Activated T-cell treated with anti-CD3 and anti-CD28 coated beads, Interleukin-2, amount 50 U/mL, for 72 hours (primary cell): ENCODE measurements around the gene SLIT3. TPM values are rescaled to one million over a fixed set of nuclear protein-coding genes. Genes with fewer than 3 reads are reported as not detected.

Source experiments
- ATAC-seq, 2 donors: fragments of 150-1000 bp; cut with Tn5 transposase; replicated peaks in 1 of 2; 2 replicates each; pipeline ENCODE4 v1.10.0; 2021; ENCODE audit warnings: moderate library complexity in 2 of 2, mild to moderate bottlenecking in 1 of 2
- DNase-seq, 2 donors: peaks; one replicate each; pipeline ENCODE4 v3.0.0; 2021 to 2022; ENCODE audit warnings: mixed read lengths in 1 of 2
- H3K27ac Mint-ChIP-seq: one replicate; pipeline ENCODE4 v1.8.0; 2022; ENCODE audit warnings: mild to moderate bottlenecking, moderate library complexity, mixed read lengths
- H3K27me3 Mint-ChIP-seq: one replicate; pipeline ENCODE4 v1.8.0; 2022; ENCODE audit warnings: low read depth, mixed read lengths
- H3K36me3 Mint-ChIP-seq, 2 donors: one replicate each; pipeline ENCODE4 v1.8.0; 2022; ENCODE audit warnings: mixed read lengths in 2 of 2, mild to moderate bottlenecking in 1 of 2; ENCODE audit not compliant: insufficient read depth in 2 of 2
- H3K4me1 Mint-ChIP-seq: one replicate; pipeline ENCODE4 v1.8.0; 2022; ENCODE audit warnings: low read depth, mixed read lengths
- H3K4me3 Mint-ChIP-seq, 2 donors: one replicate each; pipeline ENCODE4 v1.8.0; 2022; ENCODE audit warnings: mild to moderate bottlenecking in 2 of 2, mixed read lengths in 2 of 2, moderate library complexity in 2 of 2
- H3K9me3 Mint-ChIP-seq, 2 donors: one replicate each; pipeline ENCODE4 v1.8.0; 2022; ENCODE audit warnings: mixed read lengths in 2 of 2
- total RNA-seq, 2 donors: library from RNA; stranded (reverse); gene quantifications; one replicate each; pipeline ENCODE4 v1.2.3, GENCODE V29; 2022

Gene SLIT3
- 1 to 10 TPM; 1.7 to 3.1 TPM for total RNA-seq

- no peak within 1 kb of the TSS for H3K27ac Mint-ChIP-seq
- no peak for ATAC-seq
- DNase-seq: no peak
- H3K36me3 Mint-ChIP-seq: peaks cover 0 to 3% of the 10 kb centered on the region in 2 donors
- H3K4me1 Mint-ChIP-seq: peaks cover 13% of the 10 kb centered on the region
- no peaks in the 10 kb centered on the region for H3K9me3 Mint-ChIP-seq
- peak within 1 kb of the TSS; percentile 2 to 34 for H3K4me3 Mint-ChIP-seq
- H3K27me3 Mint-ChIP-seq: peaks cover 57% of the 10 kb centered on the region
Observed at GRCh38 chr5:169300468-169301385, at the start of gene SLIT3. Gene SLIT3, minus strand, starts transcription at chr5:169301139. Its CDS starts 430 bp downstream, at chr5:169300709.

- H3K27ac Mint-ChIP-seq: no peak overlapping the region
- ATAC-seq (no peak), DNase-seq (no peak)
- H3K4me1 Mint-ChIP-seq: no peaks in the 10 kb centered on the region
- H3K27me3 Mint-ChIP-seq: peaks cover 14% of the 10 kb centered on the region
- no peaks in the 10 kb centered on the region for H3K9me3 Mint-ChIP-seq
- no peaks in the 10 kb centered on the region for H3K36me3 Mint-ChIP-seq
- no peak overlapping the region for H3K4me3 Mint-ChIP-seq
Observed at GRCh38 chr5:169350016-169350415, 49.1 kb upstream of the SLIT3 start.

GRCh38 chr5:169347786-169348185 is 46.8 kb upstream of the SLIT3 start:
- Mint-ChIP-seq H3K27me3 (peaks cover 26% of the 10 kb centered on the region), H3K4me1 (no peaks in the 10 kb centered on the region), H3K9me3 (no peaks in the 10 kb centered on the region), H3K27ac (no peak overlapping the region), H3K36me3 (no peaks in the 10 kb centered on the region), H3K4me3 (no peak overlapping the region)
- no peak for ATAC-seq
- DNase-seq: no peak

- Mint-ChIP-seq H3K27me3 (peaks cover 23% of the 10 kb centered on the region), H3K9me3 (no peaks in the 10 kb centered on the region), H3K4me3 (no peak overlapping the region), H3K36me3 (no peaks in the 10 kb centered on the region), H3K27ac (no peak overlapping the region), H3K4me1 (no peaks in the 10 kb centered on the region)
- ATAC-seq (no peak), DNase-seq (no peak)
Observed at GRCh38 chr5:169344629-169345028, 43.7 kb upstream of the SLIT3 start.

GRCh38 chr5:169343766-169344165 is 42.8 kb upstream of the SLIT3 start:
- Mint-ChIP-seq H3K27ac (no peak overlapping the region), H3K27me3 (peaks cover 16% of the 10 kb centered on the region), H3K9me3 (no peaks in the 10 kb centered on the region), H3K4me1 (no peaks in the 10 kb centered on the region), H3K4me3 (no peak overlapping the region), H3K36me3 (no peaks in the 10 kb centered on the region)
- ATAC-seq (no peak), DNase-seq (no peak)

- Mint-ChIP-seq H3K9me3 (no peaks in the 10 kb centered on the region), H3K4me1 (no peaks in the 10 kb centered on the region), H3K27me3 (peaks cover 16% of the 10 kb centered on the region), H3K36me3 (no peaks in the 10 kb centered on the region), H3K4me3 (no peak overlapping the region), H3K27ac (no peak overlapping the region)
- ATAC-seq (no peak), DNase-seq (no peak)
Observed at GRCh38 chr5:169341556-169341955, 40.6 kb upstream of the SLIT3 start.

- no peaks in the 10 kb centered on the region for H3K36me3 Mint-ChIP-seq
- H3K9me3 Mint-ChIP-seq: no peaks in the 10 kb centered on the region
- peaks cover 11% of the 10 kb centered on the region for H3K27me3 Mint-ChIP-seq
- no peak overlapping the region for H3K4me3 Mint-ChIP-seq
- no peak for ATAC-seq
- H3K4me1 Mint-ChIP-seq: no peaks in the 10 kb centered on the region
- no peak for DNase-seq
- no peak overlapping the region for H3K27ac Mint-ChIP-seq
Observed at GRCh38 chr5:169339869-169340268, 38.9 kb upstream of the SLIT3 start.

- DNase-seq (no peak), ATAC-seq (no peak)
- Mint-ChIP-seq H3K36me3 (no peaks in the 10 kb centered on the region), H3K27me3 (no peaks in the 10 kb centered on the region), H3K27ac (no peak overlapping the region), H3K4me3 (no peak overlapping the region), H3K9me3 (no peaks in the 10 kb centered on the region), H3K4me1 (no peaks in the 10 kb centered on the region)
Observed at GRCh38 chr5:169336242-169336641, 35.3 kb upstream of the SLIT3 start.

GRCh38 chr5:169335806-169336205 is 34.9 kb upstream of the SLIT3 start:
- Mint-ChIP-seq H3K4me3 (no peak overlapping the region), H3K9me3 (no peaks in the 10 kb centered on the region), H3K27ac (no peak overlapping the region), H3K27me3 (no peaks in the 10 kb centered on the region), H3K4me1 (no peaks in the 10 kb centered on the region), H3K36me3 (no peaks in the 10 kb centered on the region)
- DNase-seq (no peak), ATAC-seq (no peak)

GRCh38 chr5:169333518-169333917 is 32.6 kb upstream of the SLIT3 start:
- H3K27ac Mint-ChIP-seq: no peak overlapping the region
- no peaks in the 10 kb centered on the region for H3K27me3 Mint-ChIP-seq
- no peak for ATAC-seq
- DNase-seq: no peak
- no peak overlapping the region for H3K4me3 Mint-ChIP-seq
- H3K36me3 Mint-ChIP-seq: no peaks in the 10 kb centered on the region
- H3K4me1 Mint-ChIP-seq: no peaks in the 10 kb centered on the region
- H3K9me3 Mint-ChIP-seq: no peaks in the 10 kb centered on the region

GRCh38 chr5:169331292-169331852 is 30.4 kb upstream of the SLIT3 start:
- DNase-seq: no peak
- Mint-ChIP-seq H3K27me3 (no peaks in the 10 kb centered on the region), H3K9me3 (no peaks in the 10 kb centered on the region), H3K27ac (no peak overlapping the region), H3K36me3 (no peaks in the 10 kb centered on the region), H3K4me1 (no peaks in the 10 kb centered on the region), H3K4me3 (no peak overlapping the region)
- no peak for ATAC-seq

- no peak overlapping the region for H3K27ac Mint-ChIP-seq
- H3K36me3 Mint-ChIP-seq: no peaks in the 10 kb centered on the region
- H3K9me3 Mint-ChIP-seq: peaks cover 0 to 1% of the 10 kb centered on the region in 2 donors
- no peaks in the 10 kb centered on the region for H3K4me1 Mint-ChIP-seq
- ATAC-seq: no peak
- no peaks in the 10 kb centered on the region for H3K27me3 Mint-ChIP-seq
- H3K4me3 Mint-ChIP-seq: no peak overlapping the region
- DNase-seq: no peak
Observed at GRCh38 chr5:169328401-169328800, 27.5 kb upstream of the SLIT3 start.

- DNase-seq (no peak), ATAC-seq (peak in 1 of 2 donors; percentile 41)
- H3K27ac Mint-ChIP-seq: no peak overlapping the region
- H3K4me3 Mint-ChIP-seq: no peak overlapping the region
- H3K4me1 Mint-ChIP-seq: no peaks in the 10 kb centered on the region
- H3K9me3 Mint-ChIP-seq: peaks cover 0 to 1% of the 10 kb centered on the region in 2 donors
- H3K36me3 Mint-ChIP-seq: no peaks in the 10 kb centered on the region
- H3K27me3 Mint-ChIP-seq: no peaks in the 10 kb centered on the region
Observed at GRCh38 chr5:169325273-169325672, 24.3 kb upstream of the SLIT3 start.
